HAP-1 (cell line): ENCODE measurements around the gene SNAPC2.
"Not testable (repeated sequence)": the region's sequence is repeated elsewhere in the genome, so short reads cannot be mapped to it uniquely, and the experiment has no call there.

ENCODE experiments used
- DNase-seq, 2 experiments: peaks; one replicate each; pipeline ENCODE4 v3.0.0-alpha.2; 2016 to 2020; ENCODE audit warnings: low spot score in 2 of 2
- H3K27me3 ChIP-seq: fragments of 250-450 bp; sonication (Bioruptor Pico); 2 replicates; pipeline ENCODE4 v1.5.1; 2020; ENCODE audit warnings: low read depth, mild to moderate bottlenecking, moderate library complexity
- H3K36me3 ChIP-seq: fragments of 250-450 bp; sonication (Bioruptor Pico); replicated peaks from 2 replicates; pipeline ENCODE4 v1.5.1; 2020; ENCODE audit warnings: mild to moderate bottlenecking
- H3K4me1 ChIP-seq: fragments of 250-450 bp; sonication (Bioruptor Pico); 2 replicates; pipeline ENCODE4 v1.5.1; 2020; ENCODE audit warnings: mild to moderate bottlenecking
- H3K4me3 ChIP-seq: fragments of 250-450 bp; sonication (Bioruptor Pico); 2 replicates; pipeline ENCODE4 v1.5.1; 2020; ENCODE audit warnings: mild to moderate bottlenecking, moderate library complexity
- H3K9me3 ChIP-seq: fragments of 250-450 bp; sonication (Bioruptor Pico); 2 replicates; pipeline ENCODE4 v1.5.1; 2020; ENCODE audit warnings: mild to moderate bottlenecking, moderate library complexity
- in situ Hi-C: fragments of 300-500 bp; cut with MboI; formaldehyde crosslinking; loops from 3 replicates; pipeline ENCODE4 v1.14.3; 2020; ENCODE audit warnings: low sequenced_read_pairs, inconsistent platforms, mixed read lengths

SNAPC2 gene

GRCh38 chr19:7925171-7925851, 5.2 kb downstream of the SNAPC2 start:
- Histone ChIP-seq H3K4me1 (peaks cover 9% of the 10 kb centered on the region), H3K9me3 (no peaks in the 10 kb centered on the region), H3K36me3 (peaks cover 9% of the 10 kb centered on the region), H3K4me3 (peak overlapping the region; percentile 20; the same call in 1 of the 2 replicates), H3K27me3 (no peaks in the 10 kb centered on the region)
- DNase-seq, result peak; percentile 75 to 93
- in situ Hi-C loops, result no loop called here

DNA sequence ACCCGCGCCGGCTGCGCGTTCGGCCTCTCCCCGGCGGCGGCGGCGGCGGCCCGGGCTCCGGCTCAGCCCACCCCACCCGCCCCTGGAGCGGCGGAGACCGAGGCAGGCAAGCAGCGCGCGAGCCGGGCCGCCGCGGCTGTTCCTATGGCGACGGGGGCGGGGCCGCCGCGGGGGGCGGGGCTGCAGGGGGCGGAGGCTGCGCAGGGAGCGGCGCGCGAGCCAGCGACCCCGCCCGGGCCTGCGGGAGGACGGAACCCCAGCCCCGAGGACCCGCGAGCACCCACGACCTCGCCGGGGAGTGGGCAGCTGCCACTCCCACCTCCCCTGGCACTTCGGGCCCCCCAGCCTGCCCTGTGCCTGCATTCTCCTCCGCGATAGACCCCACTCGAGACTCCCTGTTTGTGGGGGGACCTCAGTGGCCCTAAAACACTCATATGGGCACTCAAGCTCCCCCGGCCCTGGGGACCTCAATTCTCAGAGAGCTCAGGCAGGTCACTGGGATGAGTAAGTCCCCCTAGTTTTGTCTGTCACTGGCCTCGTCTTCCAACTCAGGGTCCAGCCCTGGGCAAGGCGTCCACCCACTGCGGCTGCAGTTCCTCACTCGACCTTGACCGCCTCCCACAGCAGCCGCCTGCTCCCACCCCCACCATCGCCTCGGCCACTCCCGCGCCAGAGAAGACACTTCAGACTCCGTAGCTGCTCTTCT, 6.0 kb downstream of the SNAPC2 start, which contains the start of gene CTXN1:
TSS of gene CTXN1 (minus strand) at position 115 of the 706 bp plus-strand sequence. CDS start 597 bp downstream, outside the sequence.
- peak; percentile 61 to 89 for DNase-seq
- in situ Hi-C loops, result no loop called here
- Histone ChIP-seq H3K4me3 (peak within 1 kb of the TSS; percentile 28), H3K27me3 (no peaks in the 10 kb centered on the region), H3K36me3 (peaks cover 15% of the 10 kb centered on the region), H3K4me1 (peaks cover 9% of the 10 kb centered on the region), H3K9me3 (no peaks in the 10 kb centered on the region)

GRCh38 chr19:7926727-7927604, 6.8 kb downstream of the SNAPC2 start:
- H3K27me3 ChIP-seq, result no peaks in the 10 kb centered on the region
- peaks cover 9% of the 10 kb centered on the region for H3K4me1 ChIP-seq
- H3K36me3 ChIP-seq, result peaks cover 23% of the 10 kb centered on the region
- H3K4me3 ChIP-seq, result no peak overlapping the region
- peak in 1 of 2 experiments; percentile 34 for DNase-seq
- H3K9me3 ChIP-seq, result no peaks in the 10 kb centered on the region
- in situ Hi-C loops, result no loop called here

- peak in 1 of 2 experiments; percentile 12 for DNase-seq
- H3K4me1 ChIP-seq, result peaks cover 9% of the 10 kb centered on the region
- in situ Hi-C loops, result no loop called here
- H3K9me3 ChIP-seq, result no peaks in the 10 kb centered on the region
- no peaks in the 10 kb centered on the region for H3K27me3 ChIP-seq
- peaks cover 28% of the 10 kb centered on the region for H3K36me3 ChIP-seq
- no peak overlapping the region for H3K4me3 ChIP-seq
These were observed 7.6 kb downstream of the SNAPC2 start for GRCh38 chr19:7927605-7928333.

DNA sequence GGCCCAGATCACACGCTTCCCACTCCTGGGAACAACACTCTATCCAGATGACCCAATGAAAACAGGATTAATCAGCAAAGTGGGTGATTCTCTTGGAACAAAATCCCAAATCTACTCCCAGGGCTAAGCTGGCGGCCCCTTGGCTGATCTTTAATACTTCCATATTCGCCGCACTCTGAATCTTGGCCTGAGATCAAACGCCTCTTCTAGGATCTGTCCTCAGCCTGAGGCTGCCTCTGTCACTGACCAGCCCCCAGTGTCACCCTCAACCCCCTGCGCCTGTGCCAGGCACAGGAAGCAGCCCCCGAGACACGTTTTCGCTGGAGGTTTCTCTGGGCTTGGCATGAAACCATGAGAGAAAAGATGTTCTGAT, 8.2 kb downstream of the SNAPC2 start:
- Histone ChIP-seq H3K9me3 (no peaks in the 10 kb centered on the region), H3K36me3 (peaks cover 34% of the 10 kb centered on the region), H3K4me3 (no peak overlapping the region), H3K4me1 (peaks cover 9% of the 10 kb centered on the region), H3K27me3 (no peaks in the 10 kb centered on the region)
- in situ Hi-C loops, result no loop called here
- no peak for DNase-seq

GRCh38 chr19:7928741-7929701, 8.9 kb downstream of the SNAPC2 start:
- peaks cover 41% of the 10 kb centered on the region for H3K36me3 ChIP-seq
- H3K4me3 ChIP-seq, result no peak overlapping the region
- H3K27me3 ChIP-seq, result no peaks in the 10 kb centered on the region
- in situ Hi-C loops, result no loop called here
- peak; percentile 21 to 84 for DNase-seq
- H3K4me1 ChIP-seq, result peaks cover 9% of the 10 kb centered on the region
- no peaks in the 10 kb centered on the region for H3K9me3 ChIP-seq

DNA sequence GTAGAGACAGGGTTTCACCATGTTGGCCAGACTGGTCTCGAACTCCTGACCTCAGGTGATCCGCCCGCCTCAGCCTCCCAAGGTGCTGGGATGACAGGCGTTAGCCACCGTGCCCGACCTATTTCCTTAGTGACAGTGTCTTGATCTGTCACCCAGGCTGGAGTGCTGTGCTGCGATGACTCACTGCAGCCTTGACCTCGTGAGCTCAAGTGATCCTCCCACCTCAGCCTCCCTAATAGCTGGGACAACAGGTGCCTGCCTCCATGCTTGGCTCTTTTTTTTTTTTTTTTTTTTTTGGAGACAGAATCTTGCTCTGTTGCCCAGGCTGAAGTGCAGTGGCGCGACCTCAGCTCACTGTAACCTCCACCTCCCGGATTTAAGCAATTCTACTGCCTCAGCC, 9.9 kb downstream of the SNAPC2 start:
- H3K9me3 ChIP-seq, H3K27me3 ChIP-seq, in situ Hi-C loops, H3K4me3 ChIP-seq, H3K4me1 ChIP-seq, DNase-seq: not testable (repeated sequence)
- H3K36me3 ChIP-seq, result peaks cover 51% of the 10 kb centered on the region

GRCh38 chr19:7930765-7931164, 10.6 kb downstream of the SNAPC2 start:
- Histone ChIP-seq H3K9me3 (no peaks in the 10 kb centered on the region), H3K36me3 (peaks cover 58% of the 10 kb centered on the region), H3K4me3 (no peak overlapping the region), H3K27me3 (no peaks in the 10 kb centered on the region), H3K4me1 (peaks cover 9% of the 10 kb centered on the region)
- in situ Hi-C loops, result no loop called here
- DNase-seq, result no peak

DNA sequence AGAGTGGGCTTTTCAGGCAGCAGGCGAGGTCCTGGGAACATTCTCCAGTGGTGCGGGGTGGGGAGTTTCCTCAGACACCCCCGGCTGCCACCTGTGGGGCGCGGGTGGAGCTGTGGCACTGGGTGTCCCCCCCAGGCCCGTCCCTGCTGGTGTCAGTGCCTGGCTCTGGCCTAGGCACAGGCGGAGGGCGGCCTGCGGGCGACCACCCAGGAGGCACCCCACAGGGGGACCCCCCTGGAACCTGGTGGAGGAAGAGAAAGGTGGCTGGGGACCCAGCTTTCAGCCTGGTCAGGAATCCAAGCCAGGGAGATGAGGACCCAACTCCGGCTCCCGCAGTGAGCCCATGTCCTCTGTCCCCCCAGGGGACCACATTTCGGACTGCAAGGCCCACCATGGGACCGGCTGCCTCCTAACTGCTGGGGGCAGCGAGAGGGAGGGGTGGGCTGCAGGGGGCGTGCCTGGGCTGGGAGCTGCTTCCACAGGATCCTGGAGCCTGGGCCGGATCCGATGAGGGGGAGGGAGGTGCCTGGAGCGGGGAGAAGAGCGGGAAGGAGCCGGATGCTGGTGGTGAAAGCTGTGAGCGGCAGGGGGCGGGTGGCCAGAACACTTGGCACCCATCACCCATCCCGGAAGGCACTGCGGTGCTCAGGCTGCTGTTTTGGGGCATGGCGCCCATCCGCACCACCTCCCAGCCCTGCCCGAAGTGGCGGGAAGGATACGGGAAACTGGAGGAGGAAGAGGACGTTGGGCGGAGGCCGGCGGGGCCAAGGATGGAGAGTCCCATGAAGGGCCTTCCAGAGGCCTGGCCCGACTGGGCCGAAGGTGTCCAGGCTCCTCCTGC, 11.3 kb downstream of the SNAPC2 start:
- Histone ChIP-seq H3K36me3 (peaks cover 64% of the 10 kb centered on the region), H3K4me3 (no peak overlapping the region), H3K4me1 (peaks cover 6% of the 10 kb centered on the region), H3K9me3 (no peaks in the 10 kb centered on the region), H3K27me3 (no peaks in the 10 kb centered on the region)
- in situ Hi-C loops, result no loop called here
- DNase-seq, result no peak

- no peaks in the 10 kb centered on the region for H3K9me3 ChIP-seq
- in situ Hi-C loops, result no loop called here
- H3K4me1 ChIP-seq, result peaks cover 3% of the 10 kb centered on the region
- peaks cover 69% of the 10 kb centered on the region for H3K36me3 ChIP-seq
- DNase-seq, result no peak
- H3K27me3 ChIP-seq, result no peaks in the 10 kb centered on the region
- H3K4me3 ChIP-seq, result no peak overlapping the region
These were observed 12.3 kb downstream of the SNAPC2 start for GRCh38 chr19:7932276-7932929.

- Histone ChIP-seq H3K27me3 (no peaks in the 10 kb centered on the region), H3K9me3 (no peaks in the 10 kb centered on the region), H3K4me1 (peaks cover 3% of the 10 kb centered on the region), H3K4me3 (no peak overlapping the region), H3K36me3 (peaks cover 74% of the 10 kb centered on the region)
- in situ Hi-C loops, result no loop called here
- DNase-seq, result no peak
These were observed 12.8 kb downstream of the SNAPC2 start for GRCh38 chr19:7932930-7933300.
